ENCODE data around the gene SLC6A3.

- TF ChIP-seq CTCF (IDR thresholded peaks at IDR 0.05) (no peak), POLR2A (IDR thresholded peaks at IDR 0.05) (no peak)
These were observed 81.7 kb downstream of the SLC6A3 start for GRCh38 chr5:1363581-1363980.

All from testis (tissue), 2 donors.